SK-N-SH (cell line): ENCODE data around the gene HBG1.

ENCODE experiments used
- EP300 ChIP-seq, 2 experiments: IDR thresholded peaks; 2 replicates each; pipeline versions ENCODE4 v1.4.0 to v1.6.1; 2012; ENCODE audit warnings: borderline replicate concordance in 1 of 2, low read depth in 1 of 2, low read length in 1 of 2
- POLR2AphosphoS5 ChIP-seq: IDR thresholded peaks from 2 replicates; pipeline ENCODE4 v1.6.1; 2012; ENCODE audit warnings: low read depth, low read length
- RAD21 ChIP-seq: IDR thresholded peaks from 2 replicates; pipeline ENCODE4 v1.6.1; 2012; ENCODE audit warnings: mild to moderate bottlenecking, low read length
- SIN3A ChIP-seq: IDR thresholded peaks from 2 replicates; pipeline ENCODE4 v1.6.1; 2012; ENCODE audit warnings: low read depth, mild to moderate bottlenecking, low read length, moderate library complexity, borderline replicate concordance
- TAF1 ChIP-seq: IDR thresholded peaks from 2 replicates; pipeline ENCODE4 v1.6.1; 2012; ENCODE audit warnings: low read depth, mild to moderate bottlenecking, low read length, moderate library complexity, borderline replicate concordance
- TCF12 ChIP-seq: IDR thresholded peaks from 2 replicates; pipeline ENCODE4 v1.4.0; 2012
- TEAD4 ChIP-seq: IDR thresholded peaks from 2 replicates; pipeline ENCODE4 v1.4.0; 2012; ENCODE audit warnings: mild to moderate bottlenecking, borderline replicate concordance; ENCODE audit not compliant: insufficient read depth
- TF ChIP-seq, protein P1 (sequence below): fragments of 200-600 bp; sonication (generic); IDR thresholded peaks from 2 replicates; pipeline ENCODE4 v1.6.1; 2017; ENCODE audit warnings: antibody characterized with exemption, mild to moderate bottlenecking, moderate library complexity
- TF ChIP-seq, protein P2 (sequence below): IDR thresholded peaks from 2 replicates; pipeline ENCODE4 v1.4.0; 2012; ENCODE audit warnings: low read depth, borderline replicate concordance
- TF ChIP-seq, protein P3 (sequence below): IDR thresholded peaks from 2 replicates; pipeline ENCODE4 v1.4.0; 2012; ENCODE audit warnings: low read depth

DNA sequence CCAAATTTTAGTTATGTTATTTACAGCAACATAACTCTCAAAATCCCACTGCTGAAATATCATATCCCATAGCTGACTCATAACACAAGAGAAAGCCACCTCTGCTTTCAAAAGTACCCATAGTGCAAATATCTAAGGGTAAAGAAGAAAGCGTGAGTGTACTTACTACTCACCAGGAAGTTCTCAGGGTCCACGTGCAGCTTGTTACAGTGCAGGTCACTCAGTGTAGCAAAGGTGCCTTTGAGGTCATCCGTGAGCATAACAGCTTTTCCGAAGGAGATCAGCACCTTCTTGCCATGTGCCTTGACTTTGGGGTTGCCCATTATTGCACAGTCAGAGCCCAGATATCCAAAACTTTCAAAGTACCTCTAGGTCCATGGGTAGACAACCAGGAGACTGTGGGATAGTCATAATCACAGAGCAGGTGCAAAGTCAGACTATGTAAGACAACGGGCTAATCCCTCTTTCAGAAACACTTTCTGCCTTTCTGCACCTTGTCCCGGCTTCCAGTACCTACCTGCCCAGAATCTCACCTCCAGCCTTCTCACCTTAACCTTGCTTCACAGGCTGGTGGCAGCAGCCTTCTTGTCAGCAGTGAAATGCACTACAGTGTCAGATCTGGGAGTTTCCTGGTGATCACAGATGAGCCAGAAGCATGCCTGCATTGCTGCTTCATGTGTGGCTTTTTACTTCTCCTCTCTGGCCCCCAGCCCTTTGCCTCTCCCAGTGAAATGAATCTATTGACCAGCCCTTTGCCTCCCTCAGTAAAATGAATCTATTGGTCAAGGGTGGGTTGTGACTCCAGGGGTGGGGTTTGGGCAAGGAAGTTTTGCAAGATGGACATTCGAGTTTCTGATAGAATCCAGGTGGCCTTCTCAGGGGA lies 6.5 kb downstream of the HBG1 start:
- TF ChIP-seq RAD21 (no peak), POLR2AphosphoS5 (no peak), TCF12 (no peak), SIN3A (no peak), EP300 (IDR thresholded peaks at IDR 0.05; ENCODE audit: borderline replicate concordance in 1 of 2, low read depth in 1 of 2, low read length in 1 of 2) (no peak), TAF1 (no peak), TEAD4 (no peak)
- TF ChIP-seq, protein P1, sequence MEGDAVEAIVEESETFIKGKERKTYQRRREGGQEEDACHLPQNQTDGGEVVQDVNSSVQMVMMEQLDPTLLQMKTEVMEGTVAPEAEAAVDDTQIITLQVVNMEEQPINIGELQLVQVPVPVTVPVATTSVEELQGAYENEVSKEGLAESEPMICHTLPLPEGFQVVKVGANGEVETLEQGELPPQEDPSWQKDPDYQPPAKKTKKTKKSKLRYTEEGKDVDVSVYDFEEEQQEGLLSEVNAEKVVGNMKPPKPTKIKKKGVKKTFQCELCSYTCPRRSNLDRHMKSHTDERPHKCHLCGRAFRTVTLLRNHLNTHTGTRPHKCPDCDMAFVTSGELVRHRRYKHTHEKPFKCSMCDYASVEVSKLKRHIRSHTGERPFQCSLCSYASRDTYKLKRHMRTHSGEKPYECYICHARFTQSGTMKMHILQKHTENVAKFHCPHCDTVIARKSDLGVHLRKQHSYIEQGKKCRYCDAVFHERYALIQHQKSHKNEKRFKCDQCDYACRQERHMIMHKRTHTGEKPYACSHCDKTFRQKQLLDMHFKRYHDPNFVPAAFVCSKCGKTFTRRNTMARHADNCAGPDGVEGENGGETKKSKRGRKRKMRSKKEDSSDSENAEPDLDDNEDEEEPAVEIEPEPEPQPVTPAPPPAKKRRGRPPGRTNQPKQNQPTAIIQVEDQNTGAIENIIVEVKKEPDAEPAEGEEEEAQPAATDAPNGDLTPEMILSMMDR, result no peak
- TF ChIP-seq, protein P2, sequence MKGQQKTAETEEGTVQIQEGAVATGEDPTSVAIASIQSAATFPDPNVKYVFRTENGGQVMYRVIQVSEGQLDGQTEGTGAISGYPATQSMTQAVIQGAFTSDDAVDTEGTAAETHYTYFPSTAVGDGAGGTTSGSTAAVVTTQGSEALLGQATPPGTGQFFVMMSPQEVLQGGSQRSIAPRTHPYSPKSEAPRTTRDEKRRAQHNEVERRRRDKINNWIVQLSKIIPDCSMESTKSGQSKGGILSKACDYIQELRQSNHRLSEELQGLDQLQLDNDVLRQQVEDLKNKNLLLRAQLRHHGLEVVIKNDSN, result no peak
- TF ChIP-seq, protein P3, sequence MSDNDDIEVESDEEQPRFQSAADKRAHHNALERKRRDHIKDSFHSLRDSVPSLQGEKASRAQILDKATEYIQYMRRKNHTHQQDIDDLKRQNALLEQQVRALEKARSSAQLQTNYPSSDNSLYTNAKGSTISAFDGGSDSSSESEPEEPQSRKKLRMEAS, result no peak
